Ovary (tissue), 9 donors: Measurements from ENCODE around the gene KAT6B. TPM values are rescaled to one million over a fixed set of nuclear protein-coding genes. Genes with fewer than 3 reads are reported as not detected.

ENCODE experiments used
- DNase-seq, 5 donors: peaks; one replicate each; pipeline ENCODE4 v3.0.0-alpha.2; 2019 to 2020
- H3K27ac ChIP-seq, 2 donors: fragments of 200-600 bp; one replicate each; pipeline versions ENCODE4 v1.5.1 to v1.8.0; 2019 to 2022
- H3K27me3 ChIP-seq: fragments of 200-600 bp; one replicate; pipeline ENCODE4 v1.8.0; 2022
- H3K36me3 ChIP-seq: fragments of 200-600 bp; sonication (generic); one replicate; pipeline ENCODE4 v1.5.1; 2019
- H3K4me1 ChIP-seq: one replicate; pipeline ENCODE4 v1.8.1; 2013; ENCODE audit warnings: mild to moderate bottlenecking, moderate library complexity; ENCODE audit not compliant: insufficient read depth
- H3K4me3 ChIP-seq: fragments of 200-600 bp; sonication (generic); one replicate; pipeline ENCODE4 v1.5.1; 2017
- H3K9me3 ChIP-seq, 2 donors: fragments of 200-600 bp in 1 of 2; sonication (generic) in 1 of 2; one replicate each; pipeline versions ENCODE4 v1.5.1 to v1.8.1; 2013 to 2019; ENCODE audit warnings: mild to moderate bottlenecking in 1 of 2, moderate library complexity in 1 of 2
- EP300 ChIP-seq: sonication (generic); formaldehyde crosslinking; IDR thresholded peaks from one replicate; pipeline ENCODE4 v1.6.1; 2017; ENCODE audit warnings: antibody characterized with exemption
- POLR2A ChIP-seq: fragments of 450-650 bp; IDR thresholded peaks from one replicate; pipeline ENCODE4 v1.6.1; 2017; ENCODE audit warnings: antibody characterized with exemption, mild to moderate bottlenecking, moderate library complexity
- WGBS, 3 donors: extraction: QIAGEN DNeasy Blood & Tissue Kit in 1 of 3; methylation state at CpG; one replicate each; pipeline versions ENCODE4 v1.1.5 to v1.1.7; 2013 to 2017; 5-methylcytosine and 5-hydroxymethylcytosine counted together
- intact Hi-C, 4 donors: fragments of 100-400 bp; cut with DNase I; formaldehyde crosslinking; loops; one replicate each; pipeline versions ENCODE4 v1.11.0 to v1.15.1; 2022 to 2023
- polyA plus RNA-seq, 2 donors: library from polyadenylated mRNA; stranded (reverse); fragments of 200-250 nt in 1 of 2; fragments of 350-450 nt in 1 of 2; fragmentation: Illumina TruSeq in 1 of 2; extraction: RNeasy Lipid Tissue Mini Kit (QIAGEN cat#74804) in 1 of 2; gene quantifications; one replicate each; pipeline ENCODE4 v1.2.3, GENCODE V29; 2013 to 2014
- total RNA-seq, 7 donors: library from RNA; depleted of rRNA in 2 of 7; stranded (reverse); fragments of >200 nt in 2 of 7; fragmentation: NEBNext Ultra II Directional in 3 of 7; extraction: Animal tissue kit (Norgen Biotek cat#: 25700) in 3 of 7; gene quantifications; one replicate each; pipeline versions ENCODE4 v1.1.0 to v1.2.4, GENCODE V29; 2016 to 2023
- TF ChIP-seq, protein P1 (sequence below), 3 donors: fragments of 450-650 bp in 2 of 3; fragments of 200-600 bp in 1 of 3; IDR thresholded peaks; one replicate each; pipeline versions ENCODE4 v1.5.1 to v1.8.0; 2016 to 2022; ENCODE audit warnings: antibody characterized with exemption in 3 of 3, mild to moderate bottlenecking in 1 of 3
- donor health status: DM: no; HTN: no; CAD: no; lungs with moderate emphysema.
- donor health status: DM: no; HTN: no; CAD: no.
- donor health status: Bipolar disorder and iron deficiency.
- donor health status: DM: yes; HTN: yes; CAD: no.
- donor health status: DM: no; HTN: no; CAD: no.
- donor health status: DM: yes; HTN: yes; CAD: no.

The KAT6B gene
- total and polyA plus RNA-seq, 9 donors, result 14.9 to 61.6 (median 49.2) TPM

- Histone ChIP-seq H3K4me3 (no peak overlapping the region), H3K27ac (no peak overlapping the region), H3K4me1 (peaks cover 19% of the 10 kb centered on the region), H3K36me3 (no peaks in the 10 kb centered on the region), H3K27me3 (no peaks in the 10 kb centered on the region), H3K9me3 (no peaks in the 10 kb centered on the region)
- DNase-seq, result no peak
- WGBS, 3 donors, result 65 to 69% (median 66%) methylated on average over 2 of the region's 2 CpGs
- TF ChIP-seq, protein P1, sequence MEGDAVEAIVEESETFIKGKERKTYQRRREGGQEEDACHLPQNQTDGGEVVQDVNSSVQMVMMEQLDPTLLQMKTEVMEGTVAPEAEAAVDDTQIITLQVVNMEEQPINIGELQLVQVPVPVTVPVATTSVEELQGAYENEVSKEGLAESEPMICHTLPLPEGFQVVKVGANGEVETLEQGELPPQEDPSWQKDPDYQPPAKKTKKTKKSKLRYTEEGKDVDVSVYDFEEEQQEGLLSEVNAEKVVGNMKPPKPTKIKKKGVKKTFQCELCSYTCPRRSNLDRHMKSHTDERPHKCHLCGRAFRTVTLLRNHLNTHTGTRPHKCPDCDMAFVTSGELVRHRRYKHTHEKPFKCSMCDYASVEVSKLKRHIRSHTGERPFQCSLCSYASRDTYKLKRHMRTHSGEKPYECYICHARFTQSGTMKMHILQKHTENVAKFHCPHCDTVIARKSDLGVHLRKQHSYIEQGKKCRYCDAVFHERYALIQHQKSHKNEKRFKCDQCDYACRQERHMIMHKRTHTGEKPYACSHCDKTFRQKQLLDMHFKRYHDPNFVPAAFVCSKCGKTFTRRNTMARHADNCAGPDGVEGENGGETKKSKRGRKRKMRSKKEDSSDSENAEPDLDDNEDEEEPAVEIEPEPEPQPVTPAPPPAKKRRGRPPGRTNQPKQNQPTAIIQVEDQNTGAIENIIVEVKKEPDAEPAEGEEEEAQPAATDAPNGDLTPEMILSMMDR (IDR thresholded peaks at IDR 0.05), result no peak
- TF ChIP-seq POLR2A, result no peak
- intact Hi-C loops, result no loop called here
These were observed 74.9 kb downstream of the KAT6B start for GRCh38 chr10:74901301-74901700.

DNA sequence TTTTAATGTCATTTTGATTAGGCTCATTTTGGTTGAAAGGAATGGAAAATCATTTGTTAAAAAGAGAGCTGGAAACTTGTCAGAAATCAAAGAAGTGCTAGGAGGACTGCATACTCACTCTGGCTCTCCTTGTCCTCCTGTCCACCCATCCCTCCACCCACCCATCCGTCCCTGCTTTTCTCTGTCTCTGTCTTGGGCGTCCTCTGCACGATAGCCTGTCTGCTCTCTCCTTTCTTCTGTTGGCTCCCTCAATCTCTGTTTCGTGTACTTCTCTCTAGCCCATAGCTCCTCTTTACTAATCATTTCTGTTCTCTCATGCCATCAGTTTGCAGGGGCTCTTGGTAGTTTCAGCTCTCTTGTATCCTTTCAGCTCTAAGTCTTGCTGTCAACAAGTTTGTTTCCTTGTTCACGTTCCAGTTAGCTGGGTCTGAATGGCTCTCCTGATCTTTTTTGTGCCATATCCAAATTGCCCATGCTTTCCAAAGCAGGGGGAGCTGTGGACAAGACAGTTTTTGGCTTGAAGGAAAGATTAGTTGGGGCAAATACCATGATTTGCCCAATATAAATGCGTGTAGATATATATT lies 75.6 kb downstream of the KAT6B start:
- Histone ChIP-seq H3K36me3 (no peaks in the 10 kb centered on the region), H3K27ac (no peak overlapping the region), H3K9me3 (no peaks in the 10 kb centered on the region), H3K4me3 (no peak overlapping the region), H3K4me1 (peaks cover 19% of the 10 kb centered on the region), H3K27me3 (no peaks in the 10 kb centered on the region)
- TF ChIP-seq, protein P1 (IDR thresholded peaks at IDR 0.05), result no peak
- TF ChIP-seq EP300 (no peak), POLR2A (no peak)
- WGBS, 3 donors, result 70 to 74% (median 72%) methylated on average over 6 of the region's 6 CpGs
- intact Hi-C loops, result no loop called here
- DNase-seq, result no peak

- TF ChIP-seq, protein P1 (IDR thresholded peaks at IDR 0.05), result no peak
- TF ChIP-seq POLR2A (no peak), EP300 (no peak)
- Histone ChIP-seq H3K4me1 (peaks cover 14% of the 10 kb centered on the region), H3K27ac (no peak overlapping the region), H3K27me3 (no peaks in the 10 kb centered on the region), H3K4me3 (no peak overlapping the region), H3K36me3 (no peaks in the 10 kb centered on the region), H3K9me3 (no peaks in the 10 kb centered on the region)
- DNase-seq, result no peak
- intact Hi-C loops, result no loop called here
- 91 to 96% (median 95%) methylated on average over 3 of the region's 3 CpGs for WGBS, 3 donors
These were observed 77.1 kb downstream of the KAT6B start for GRCh38 chr10:74903491-74903890.

DNA sequence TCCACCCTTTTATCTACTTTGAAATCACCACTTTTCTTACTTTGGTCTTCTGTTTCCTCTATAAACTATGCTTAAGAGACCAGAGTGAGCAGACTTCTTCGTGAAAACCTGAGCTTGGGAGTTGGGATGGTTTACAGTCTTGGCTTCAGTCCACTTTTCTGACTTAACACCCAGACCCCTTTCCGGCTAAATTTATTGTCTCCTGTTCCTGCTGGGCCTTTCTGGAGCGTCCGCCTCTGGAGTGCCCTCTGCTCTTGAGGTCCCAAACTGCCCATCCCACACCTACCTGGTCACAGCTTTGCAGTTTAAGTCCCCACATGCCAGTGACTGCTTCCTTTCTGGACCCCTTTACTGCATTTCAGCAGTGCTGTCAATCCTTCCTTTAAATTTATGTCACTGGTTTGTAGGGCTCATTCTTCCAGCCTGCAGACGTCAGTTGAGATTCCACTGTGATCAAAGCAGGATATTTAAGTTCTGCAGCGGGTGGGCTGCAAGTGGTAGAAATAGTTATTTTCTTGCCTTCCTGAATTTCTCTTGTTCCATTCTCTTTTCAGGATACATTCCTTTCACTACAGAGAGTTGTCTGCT lies 80.3 kb downstream of the KAT6B start:
- Histone ChIP-seq H3K27ac (no peak overlapping the region), H3K4me1 (peaks cover 9% of the 10 kb centered on the region), H3K27me3 (no peaks in the 10 kb centered on the region), H3K36me3 (no peaks in the 10 kb centered on the region), H3K4me3 (no peak overlapping the region), H3K9me3 (no peaks in the 10 kb centered on the region)
- 57 to 79% (median 77%) methylated on average over 6 of the region's 6 CpGs for WGBS, 3 donors
- no peak for DNase-seq
- intact Hi-C loops, result no loop called here
- TF ChIP-seq, protein P1 (IDR thresholded peaks at IDR 0.05), result no peak
- TF ChIP-seq POLR2A (no peak), EP300 (no peak)
